HG03469 (cell line): ENCODE data around the gene SRM.
"Not testable (repeated sequence)": the region's sequence is repeated elsewhere in the genome, so short reads cannot be mapped to it uniquely, and the experiment has no call there.

Experiments
- ATAC-seq: cut with Tn5 transposase; IDR thresholded peaks from one replicate; pipeline ENCODE4 v1.9.1; 2021; ENCODE audit warnings: mild to moderate bottlenecking, moderate library complexity, moderate number of reproducible peaks; ENCODE audit not compliant: unreplicated experiment

Gene SRM

DNA sequence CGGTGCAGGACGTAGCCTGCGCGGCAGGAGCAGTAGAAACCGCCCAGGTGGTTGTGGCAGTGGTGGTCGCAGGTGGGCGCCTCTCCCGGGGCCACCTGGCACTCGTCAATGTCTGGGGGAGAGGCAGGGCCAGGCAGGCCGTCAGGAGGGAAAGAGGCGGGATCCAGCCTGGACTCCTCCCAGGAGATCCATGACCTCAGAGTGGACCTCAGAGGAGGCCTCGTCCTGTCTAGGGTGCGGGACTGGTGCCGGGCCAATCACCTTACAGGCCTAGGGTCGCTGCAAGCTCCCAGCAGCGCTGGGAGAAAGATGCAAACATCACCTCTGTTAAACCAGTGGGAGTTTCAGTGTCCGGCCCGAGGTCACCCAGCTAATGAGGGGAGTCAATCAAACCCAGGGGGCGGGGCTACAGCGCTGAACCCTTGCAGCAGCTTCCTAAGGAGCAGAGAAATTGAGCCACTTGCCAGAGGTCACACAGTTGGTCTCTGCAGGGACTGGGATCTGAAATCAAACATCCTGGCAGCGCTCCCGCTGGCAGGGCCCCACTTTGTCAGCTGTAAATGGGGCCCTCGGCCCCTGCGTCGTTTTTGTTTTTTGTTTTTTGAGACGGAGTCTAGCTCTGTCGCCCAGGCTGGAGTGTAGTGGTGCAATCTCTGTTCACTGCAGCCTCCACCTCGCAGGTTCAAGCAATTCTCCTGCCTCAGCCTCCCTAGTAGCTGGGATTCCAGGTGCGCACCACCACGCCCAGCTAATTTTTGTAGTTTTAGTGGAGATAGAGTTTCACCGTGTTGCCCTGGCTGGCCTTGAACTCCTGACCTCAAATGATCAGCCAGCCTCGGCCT is 14.2 kb downstream of the SRM start:
- no peak for ATAC-seq

DNA sequence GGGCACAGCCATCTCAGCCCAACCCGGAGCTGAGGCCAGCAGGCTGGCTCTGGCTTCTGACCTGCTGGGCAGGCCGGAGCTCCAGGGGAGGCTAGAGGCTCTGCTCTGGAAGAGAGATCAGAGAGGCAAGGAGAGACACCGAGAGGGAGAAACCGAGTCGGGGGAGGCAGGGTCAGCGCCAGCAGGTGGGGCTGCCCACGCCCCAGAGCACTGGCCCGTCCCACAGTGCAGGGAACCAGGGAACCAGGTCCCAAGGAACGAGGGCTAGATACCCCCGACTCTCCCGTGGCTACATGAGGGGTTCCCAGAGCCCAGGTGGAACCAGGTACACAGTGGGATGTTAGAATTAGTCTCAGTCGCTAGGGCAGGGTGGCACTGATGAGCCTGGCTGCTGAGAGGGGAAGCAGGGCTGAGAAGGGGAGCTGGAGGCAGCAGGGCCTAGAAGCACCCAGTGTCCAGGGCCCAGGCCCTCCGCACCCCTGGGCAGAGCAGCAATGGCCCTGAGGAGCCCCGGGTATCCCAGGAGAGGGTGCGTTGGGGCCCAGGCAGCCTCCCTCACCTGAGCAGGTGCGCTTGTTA is 14.9 kb downstream of the SRM start:
- ATAC-seq: no peak

DNA sequence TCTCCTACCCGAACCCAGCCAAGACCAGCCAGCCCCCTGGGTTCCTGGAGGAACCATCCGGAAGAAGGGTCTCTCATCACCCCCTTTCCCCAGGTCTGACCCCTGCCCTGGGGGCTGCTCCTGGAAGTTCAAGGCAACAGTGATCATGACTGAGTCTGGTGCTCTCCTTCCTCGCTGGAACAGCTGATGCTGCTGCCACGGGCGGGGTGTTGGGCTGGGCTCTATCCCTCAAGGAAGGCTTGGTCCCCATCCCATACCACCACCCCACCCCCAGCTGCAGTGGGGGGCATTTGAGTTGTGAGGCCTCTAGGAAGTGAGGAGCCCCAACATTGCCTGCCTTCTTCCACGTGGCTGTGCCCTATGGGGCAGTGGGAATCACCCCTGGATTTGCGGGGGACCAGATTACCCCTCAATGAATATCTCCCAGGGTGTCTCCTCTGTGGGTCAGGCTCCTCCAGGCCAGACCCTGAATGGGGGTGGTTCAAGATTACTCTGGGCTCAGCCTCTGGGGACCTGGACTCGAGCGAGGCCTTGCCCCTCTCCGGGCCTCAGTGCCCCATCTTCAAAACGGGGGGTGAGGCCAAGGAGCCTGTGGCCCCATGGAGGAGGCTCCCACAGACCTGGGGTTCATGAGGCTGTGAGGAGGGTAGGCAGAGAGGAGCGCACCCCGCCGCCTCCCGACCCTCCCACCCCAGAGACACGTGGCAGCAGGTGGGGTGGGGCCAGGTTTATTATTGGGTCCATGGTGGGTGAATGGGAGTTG is 15.6 kb downstream of the SRM start:
- ATAC-seq: no peak

DNA sequence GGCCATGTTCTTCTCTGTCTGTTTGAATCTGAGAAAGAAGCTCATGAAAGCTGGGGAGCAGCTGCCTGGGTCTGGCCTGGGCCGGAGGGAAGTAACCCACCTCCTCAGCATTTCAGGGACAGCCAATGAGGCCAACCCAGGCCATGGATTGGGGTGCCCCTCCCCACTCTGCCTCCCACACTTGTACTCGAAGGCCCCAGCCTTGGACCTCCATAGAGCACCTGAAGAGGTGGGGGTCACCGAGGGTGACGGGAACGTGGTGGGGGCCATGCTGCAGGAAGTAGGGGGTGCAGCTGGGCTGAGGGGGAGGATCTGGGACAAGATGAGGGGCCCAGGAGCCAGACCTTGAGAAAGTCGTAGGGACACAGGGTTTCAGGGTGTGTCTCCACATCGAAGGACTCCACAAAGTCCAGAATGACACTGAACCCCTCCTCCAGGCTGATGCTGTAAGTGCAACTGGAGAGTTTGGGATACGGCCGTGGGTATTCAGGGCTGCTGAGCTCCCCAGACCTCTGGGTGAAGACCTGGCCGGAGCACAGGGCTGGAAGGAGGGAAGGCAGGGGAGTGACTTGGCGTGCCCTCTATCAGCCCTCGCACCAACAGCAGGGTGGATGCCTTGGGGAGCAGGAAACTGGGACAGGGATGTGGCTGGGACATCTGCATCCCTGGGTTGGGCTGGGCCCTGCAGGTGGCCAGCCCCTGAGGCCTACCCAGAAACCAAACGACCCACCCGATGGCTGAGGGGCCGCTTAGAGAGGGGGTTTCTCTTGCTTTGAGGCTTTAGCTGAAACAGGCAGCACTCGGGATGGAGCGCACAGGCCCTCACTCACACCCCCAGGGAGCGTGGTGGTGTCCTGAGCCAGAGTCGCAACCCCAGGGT is 16.6 kb downstream of the SRM start:
- ATAC-seq: no peak

DNA sequence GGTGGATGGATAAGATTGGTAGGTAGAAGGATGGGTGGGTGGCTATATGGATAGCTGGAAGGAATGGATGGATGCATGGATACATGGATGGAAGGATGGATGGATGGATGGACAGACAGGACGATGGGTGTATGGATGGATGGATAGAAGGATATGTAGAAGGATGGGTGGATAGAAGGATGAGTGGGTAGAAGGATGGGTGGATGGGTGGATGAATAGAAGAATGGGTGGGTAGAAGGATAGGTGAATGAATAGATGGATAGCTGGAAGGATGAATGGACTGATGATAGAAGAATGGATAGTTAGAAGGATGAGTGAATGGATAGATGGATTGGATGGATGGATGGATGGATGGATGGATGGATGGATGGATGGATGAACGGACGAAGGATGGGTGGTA is 17.8 kb downstream of the SRM start:
- ATAC-seq: no peak

DNA sequence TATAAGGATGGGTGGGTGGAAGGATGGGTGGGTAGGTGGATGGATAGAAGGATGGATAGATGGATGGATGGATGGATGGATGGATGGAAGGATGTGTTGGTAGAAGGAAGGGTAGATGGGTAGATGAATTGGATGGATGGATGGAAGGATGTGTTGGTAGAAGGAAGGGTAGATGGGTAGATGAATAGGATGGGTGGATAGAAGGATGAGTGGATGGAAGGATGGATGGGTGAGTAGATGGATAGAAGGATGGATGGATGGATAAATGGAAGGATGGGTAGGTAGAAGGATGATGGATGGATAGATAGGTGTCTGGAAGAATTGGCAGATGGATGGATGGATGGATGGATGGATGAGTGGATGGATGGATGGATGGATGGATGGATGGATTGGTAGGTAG is 18.8 kb downstream of the SRM start:
- no peak for ATAC-seq

DNA sequence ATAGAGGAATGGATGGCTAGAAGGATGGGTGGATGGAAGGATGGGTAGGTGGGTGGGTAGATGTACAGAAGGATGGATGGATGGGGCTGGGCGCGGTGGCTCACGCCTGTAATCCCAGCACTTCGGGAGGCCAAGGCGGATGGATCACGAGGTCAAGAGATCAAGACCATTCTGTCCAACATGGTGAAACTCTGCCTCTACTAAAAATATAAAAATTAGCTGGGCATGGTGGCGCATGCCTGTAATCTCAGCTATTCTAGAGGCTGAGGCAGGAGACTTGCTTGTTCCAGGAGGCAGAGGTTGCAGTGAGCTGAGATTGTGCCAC is 19.8 kb downstream of the SRM start:
- ATAC-seq: not testable (repeated sequence)

DNA sequence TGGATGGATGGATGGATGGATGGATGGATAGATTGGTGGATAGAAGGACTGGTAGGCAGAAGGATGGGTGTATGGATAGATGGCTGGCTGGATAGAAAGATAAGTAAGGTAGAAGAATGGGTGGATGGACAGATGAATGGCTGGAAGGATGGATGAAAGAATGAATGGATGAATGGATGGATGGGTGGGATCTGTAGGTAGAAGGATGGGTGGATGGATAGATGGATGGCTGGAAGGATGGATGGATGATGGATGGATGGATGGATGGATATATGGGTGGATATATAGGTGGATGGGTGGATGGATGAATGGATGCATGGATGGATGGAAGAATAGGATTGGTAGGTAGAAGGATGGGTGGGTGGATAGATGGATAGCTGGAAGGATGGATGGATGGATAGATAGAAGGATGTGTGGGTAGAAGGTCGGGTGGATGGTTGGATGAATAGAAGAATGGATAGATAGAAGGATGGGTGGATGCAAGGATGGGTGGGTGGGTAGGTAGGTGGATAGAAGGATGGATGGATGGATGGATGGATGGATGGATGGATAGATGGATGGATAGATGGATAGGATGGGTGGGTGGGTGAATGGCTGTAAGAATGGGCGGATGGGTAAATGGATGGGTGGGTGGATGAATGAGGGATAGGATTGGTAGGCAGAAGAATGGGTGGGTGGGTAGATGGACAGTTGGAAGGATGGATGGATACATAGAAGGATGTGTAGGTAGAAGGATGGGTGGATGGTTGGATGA is 20.3 kb downstream of the SRM start:
- ATAC-seq: no peak

DNA sequence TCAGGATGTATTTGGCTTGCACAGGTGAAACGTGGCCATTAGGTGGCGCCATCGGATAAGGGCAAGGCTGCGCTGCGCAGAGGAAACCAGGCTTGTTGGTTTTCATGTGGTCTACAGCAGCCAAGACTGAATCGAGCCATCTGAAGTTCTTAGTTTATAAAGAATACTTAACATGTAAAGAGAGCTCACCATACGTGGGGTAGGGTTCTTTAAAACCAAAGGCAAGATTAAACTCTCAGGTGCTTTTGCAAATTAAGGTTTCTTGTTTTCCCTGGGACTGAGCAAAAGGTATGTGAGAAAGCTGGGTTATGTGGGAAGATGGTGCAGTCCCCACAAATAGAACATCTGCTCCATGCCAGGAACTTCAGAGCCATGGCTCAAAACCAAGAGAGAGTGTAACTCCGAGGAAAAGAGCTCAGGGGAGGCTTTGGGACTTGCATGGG is 22.1 kb downstream of the SRM start:
- no peak for ATAC-seq

DNA sequence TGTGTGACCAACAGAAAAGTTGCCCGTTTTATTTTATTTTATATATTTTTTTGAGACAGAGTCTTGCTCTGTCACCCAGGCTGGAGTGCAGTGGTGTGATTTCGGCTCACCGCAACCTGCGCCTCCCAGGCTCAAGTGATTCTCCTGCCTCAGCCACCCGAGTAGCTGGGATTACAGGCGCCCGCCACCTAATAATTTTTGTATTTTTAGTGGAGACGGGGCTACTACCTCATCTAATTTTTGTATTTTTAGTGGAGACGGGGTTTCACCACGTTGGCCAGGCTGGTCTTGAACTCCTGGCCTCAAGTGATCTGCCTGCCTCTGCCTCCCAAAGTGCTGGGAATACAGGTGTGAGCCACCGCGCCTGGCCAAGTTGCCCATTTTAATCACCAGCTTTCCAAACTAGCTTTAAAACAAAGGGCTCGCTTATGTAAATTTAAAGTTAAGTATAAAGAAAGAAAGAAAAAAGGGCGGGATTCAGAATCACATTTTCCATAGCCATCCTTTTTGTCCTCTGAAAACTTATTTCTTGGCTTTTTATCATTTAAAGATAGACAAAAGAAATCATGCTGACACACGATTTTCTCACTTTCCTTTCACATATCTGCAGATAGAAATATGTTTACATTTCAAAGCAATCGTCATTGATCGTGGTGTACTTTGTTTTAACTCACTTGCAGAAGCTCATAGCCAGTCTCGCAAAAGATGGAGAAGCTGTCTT is 22.6 kb downstream of the SRM start:
- not testable (repeated sequence) for ATAC-seq

DNA sequence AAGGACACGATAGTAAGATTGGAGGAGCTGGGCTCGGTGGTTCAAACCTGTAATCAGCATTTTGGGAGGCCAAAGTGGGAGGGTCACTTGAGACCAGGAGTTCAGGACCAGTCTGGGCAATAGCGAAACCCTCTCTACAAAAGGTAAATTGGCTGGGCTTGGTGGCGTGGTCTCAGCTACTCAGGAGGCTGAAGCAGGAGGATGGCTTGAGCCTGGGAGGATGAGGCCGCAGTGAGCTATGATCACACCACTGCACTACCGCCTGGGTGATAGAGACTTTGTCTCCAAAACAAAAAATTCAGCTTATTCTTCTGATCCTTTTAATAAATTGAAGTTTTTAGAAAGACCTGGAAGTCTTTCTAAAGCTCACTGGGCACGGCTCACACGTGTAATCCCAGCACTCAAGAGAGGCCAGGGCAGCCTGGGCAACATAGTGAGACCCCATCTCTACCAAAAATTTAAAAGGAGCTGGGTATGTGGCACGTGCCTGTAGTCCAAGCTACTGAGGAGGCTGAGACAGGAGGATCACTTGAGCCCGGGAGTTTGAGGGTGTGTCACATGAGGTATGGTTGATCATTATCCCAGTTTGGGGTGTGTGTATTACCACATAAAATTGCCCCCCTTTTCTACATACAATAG is 28.1 kb downstream of the SRM start:
- no peak for ATAC-seq

DNA sequence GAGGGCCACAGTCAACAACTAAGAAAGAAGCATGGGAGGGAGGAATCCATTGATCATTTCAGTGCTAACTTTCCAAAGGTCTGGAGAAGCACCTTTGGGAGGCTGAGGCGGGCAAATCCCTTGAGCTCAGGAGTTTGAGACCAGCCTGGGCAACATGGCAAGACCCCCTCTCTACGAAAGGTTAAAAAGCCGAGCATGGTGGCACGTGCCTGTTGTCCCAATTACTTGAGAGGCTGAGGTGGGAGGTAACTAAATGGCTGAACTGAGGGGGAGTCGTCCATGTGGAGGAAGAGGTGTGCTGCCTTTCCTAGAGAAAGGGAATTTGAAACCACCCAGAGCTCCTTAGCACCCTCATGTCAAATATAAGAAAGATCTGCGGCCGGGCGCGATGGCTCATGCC is 29.0 kb downstream of the SRM start:
- no peak for ATAC-seq

DNA sequence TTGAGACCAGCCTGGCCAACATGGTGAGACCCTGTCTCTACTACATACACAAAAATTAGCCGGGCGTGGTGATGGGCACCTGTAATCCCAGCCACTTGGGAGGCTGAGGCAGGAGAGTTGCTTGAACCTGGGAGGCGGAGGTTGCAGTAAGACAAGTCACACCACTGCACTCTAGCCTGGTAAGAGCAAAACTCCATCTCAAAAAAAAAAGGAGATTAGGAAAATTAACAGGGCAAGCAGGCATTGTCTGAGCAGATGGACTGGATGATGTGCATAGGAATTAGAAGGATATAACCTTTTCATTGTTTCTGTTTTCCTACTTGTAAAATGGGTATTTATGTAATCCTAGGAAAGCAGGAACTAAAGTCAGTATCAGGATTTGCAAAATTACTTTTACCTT is 31.8 kb downstream of the SRM start:
- ATAC-seq: no peak

DNA sequence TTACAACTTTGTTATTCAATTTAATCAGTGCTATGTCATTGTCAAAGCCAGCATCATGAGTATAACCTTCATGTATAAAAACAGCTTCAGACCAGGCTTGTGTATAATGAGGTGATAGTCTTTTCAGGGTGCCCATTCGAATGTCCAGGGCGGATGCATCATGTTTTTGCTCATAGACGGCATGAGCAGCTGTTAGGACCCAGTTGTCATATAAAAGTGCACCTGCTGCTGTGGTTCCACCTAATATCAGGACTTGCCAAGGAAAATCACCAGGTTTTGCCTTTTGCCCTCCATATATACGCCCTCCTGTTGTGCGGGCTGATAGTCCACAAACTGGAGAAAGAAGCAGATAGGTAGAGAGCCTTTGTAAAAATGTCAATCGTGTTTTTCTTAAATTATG is 32.5 kb downstream of the SRM start:
- no peak for ATAC-seq

DNA sequence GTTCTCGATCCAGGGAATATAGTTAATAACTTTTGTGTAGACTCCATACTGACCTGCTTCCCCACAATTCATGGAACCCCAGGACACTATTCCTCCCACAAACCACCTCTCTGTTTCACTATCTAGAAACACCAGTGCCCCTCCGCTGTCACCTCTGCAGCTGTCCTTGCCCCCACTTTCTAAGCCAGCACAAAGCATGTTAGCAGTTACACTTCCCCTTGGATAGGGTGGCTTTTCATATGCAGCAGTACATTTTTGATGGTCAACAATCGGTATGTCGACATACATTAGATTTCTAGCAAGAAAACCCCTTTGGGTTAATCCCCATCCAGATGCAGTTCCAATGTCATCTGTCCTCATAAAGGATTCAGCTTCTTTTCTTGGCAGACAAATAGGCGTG is 32.9 kb downstream of the SRM start:
- ATAC-seq: no peak

DNA sequence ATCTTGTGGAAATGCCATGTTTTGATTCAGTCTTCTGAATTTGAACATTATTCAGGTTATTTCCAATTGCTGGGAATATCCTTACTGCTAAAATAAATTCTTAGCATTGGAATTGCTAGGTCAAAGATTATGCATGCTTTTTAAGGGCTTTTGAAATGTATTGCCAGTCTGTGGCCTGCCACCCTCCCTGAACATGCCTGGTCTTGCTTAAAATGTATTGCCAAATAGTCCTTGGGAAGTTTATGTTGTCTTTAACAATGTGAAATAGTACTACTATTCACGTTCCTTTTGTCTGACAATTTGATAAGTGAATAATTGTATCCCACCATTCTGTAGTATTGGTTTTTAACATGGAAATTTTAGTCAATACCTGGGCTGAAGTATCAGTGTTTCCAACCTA is 33.8 kb downstream of the SRM start:
- no peak for ATAC-seq

DNA sequence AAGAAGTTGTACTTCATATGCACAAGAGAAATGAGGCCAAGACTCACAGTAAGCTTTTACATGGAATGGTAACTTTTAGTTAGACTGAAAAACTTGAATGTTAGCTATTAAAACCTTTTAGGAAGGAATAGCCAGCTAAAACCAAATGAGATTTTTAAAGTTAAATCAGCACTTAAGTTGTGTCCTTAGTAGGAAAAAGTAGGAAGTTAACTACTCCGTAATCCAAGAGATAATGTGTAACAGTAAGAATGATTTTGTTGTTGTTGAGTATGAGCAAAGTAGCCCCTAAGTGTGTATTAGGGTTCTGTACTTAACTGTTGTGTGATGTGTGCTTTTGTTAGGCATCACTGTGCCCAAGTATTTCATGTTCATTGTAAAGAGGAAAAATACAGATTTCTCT is 34.2 kb downstream of the SRM start:
- no peak for ATAC-seq

DNA sequence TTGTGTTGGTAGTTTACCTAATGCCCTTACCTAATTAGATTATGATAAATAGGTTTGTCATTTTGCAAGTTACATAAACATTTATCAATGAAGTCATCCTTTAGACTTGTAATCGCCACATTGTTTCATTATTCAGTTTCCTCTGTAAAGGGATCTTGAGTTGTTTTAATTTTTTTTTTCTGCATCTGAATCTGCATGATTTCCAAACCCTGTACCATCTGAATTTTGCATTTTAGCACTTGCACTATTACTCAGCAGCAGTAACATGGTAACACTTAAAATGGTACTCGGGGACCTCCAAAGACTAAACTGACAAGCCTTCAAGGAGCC is 35.0 kb downstream of the SRM start:
- ATAC-seq: no peak

DNA sequence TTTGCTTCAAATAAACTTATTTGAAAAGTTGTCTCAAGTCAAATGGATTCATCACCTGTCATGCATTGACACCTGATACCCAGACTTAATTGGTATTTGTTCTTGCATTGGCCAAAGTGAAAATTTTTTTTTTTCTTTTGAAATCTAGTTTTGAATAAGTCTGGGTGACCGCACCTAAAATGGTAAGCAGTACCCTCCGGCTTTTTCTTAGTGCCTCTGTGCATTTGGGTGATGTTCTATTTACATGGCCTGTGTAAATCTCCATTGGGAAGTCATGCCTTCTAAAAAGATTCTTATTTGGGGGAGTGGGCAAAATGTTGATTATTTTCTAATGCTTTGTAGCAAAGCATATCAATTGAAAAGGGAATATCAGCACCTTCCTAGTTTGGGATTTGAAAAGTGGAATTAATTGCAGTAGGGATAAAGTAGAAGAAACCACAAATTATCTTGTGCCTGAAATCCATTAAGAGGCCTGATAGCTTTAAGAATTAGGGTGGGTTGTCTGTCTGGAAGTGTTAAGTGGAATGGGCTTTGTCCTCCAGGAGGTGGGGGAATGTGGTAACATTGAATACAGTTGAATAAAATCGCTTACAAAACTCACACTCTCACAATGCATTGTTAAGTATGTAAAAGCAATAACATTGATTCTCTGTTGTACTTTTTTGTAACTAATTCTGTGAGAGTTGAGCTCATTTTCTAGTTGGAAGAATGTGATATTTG is 35.5 kb downstream of the SRM start:
- ATAC-seq: no peak
